ENCODE measurements around the gene MOG. TPM values are rescaled to one million over a fixed set of nuclear protein-coding genes. Genes with fewer than 3 reads are reported as not detected.
A peak's percentile ranks its signal among the peaks of the same experiment; 100 is the strongest.

MOG gene
- total RNA-seq, 2 experiments from 2014 or later: not detected

GRCh38 chr6:29708432-29709179 is 51.7 kb downstream of the MOG start:
- H3K36me3 Mint-ChIP-seq (ENCODE audit: low read depth): no peaks in the 10 kb centered on the region
- H3K4me1 Mint-ChIP-seq: peaks cover 59% of the 10 kb centered on the region
- peak; percentile 89 for ATAC-seq
- H3K27me3 Mint-ChIP-seq: peaks cover 4% of the 10 kb centered on the region
- CTCF ChIA-PET: interaction anchor here (0.9 to 1.7 kb wide), 12 partner anchors 12 to 395 kb away, joined by 3 to 5 read pairs (median 3); no protein-coding TSS in a partner anchor
- DNase-seq: peak; percentile 76
- peak overlapping the region; percentile 56 for H3K4me3 Mint-ChIP-seq
- intact Hi-C loops (cut with DNase I, micrococcal nuclease): loop anchor here in 1 of 2 experiments (5.0 kb wide), 1 partner anchor 234 kb away; the partner anchor contains the start of gene HLA-A
- POLR2A ChIA-PET: interaction anchor here (0.6 to 1.2 kb wide), 2 partner anchors 8 to 17 kb away, joined by 3 read pairs; no protein-coding TSS in a partner anchor
- H3K27ac Mint-ChIP-seq: peak overlapping the region; percentile 44
- no peaks in the 10 kb centered on the region for H3K9me3 Mint-ChIP-seq (ENCODE audit: low read depth)

DNA sequence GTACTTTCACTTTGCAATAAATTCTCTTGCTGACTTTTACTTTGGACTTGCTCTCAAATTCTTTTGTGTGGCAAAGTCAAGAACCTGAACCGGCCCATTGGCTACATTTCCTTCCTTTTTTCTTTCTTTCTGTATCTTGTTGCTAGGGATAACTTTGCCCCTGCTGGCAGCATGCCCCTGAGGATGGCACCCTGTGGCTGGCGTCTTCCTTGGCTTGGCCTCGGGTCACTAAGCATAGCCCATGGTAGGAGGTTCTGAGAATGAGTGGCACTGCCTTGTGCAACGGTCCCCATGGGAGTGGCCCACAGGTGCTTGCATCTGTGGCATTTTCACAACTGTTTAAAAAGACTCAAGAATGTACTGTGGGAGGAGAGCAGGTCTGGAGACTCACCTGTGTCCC is 52.3 kb downstream of the MOG start:
- no peak for ATAC-seq
- no peak for DNase-seq
- intact Hi-C loops (cut with DNase I, micrococcal nuclease): loop anchor here in 1 of 2 experiments (5.0 kb wide), 1 partner anchor 233 kb away; the partner anchor contains the start of gene HLA-A
- Mint-ChIP-seq H3K36me3 (ENCODE audit: low read depth) (no peaks in the 10 kb centered on the region), H3K27ac (peak overlapping the region; percentile 21), H3K27me3 (no peaks in the 10 kb centered on the region), H3K4me3 (peak overlapping the region; percentile 56), H3K9me3 (ENCODE audit: low read depth) (no peaks in the 10 kb centered on the region), H3K4me1 (peaks cover 59% of the 10 kb centered on the region)
- POLR2A ChIA-PET: interaction anchor here (0.6 to 1.2 kb wide), 2 partner anchors 8 to 16 kb away, joined by 3 read pairs; no protein-coding TSS in a partner anchor
- CTCF ChIA-PET: interaction anchor here (1.1 to 1.6 kb wide), 6 partner anchors 12 to 125 kb away, joined by 3 to 5 read pairs (median 3); no protein-coding TSS in a partner anchor

DNA sequence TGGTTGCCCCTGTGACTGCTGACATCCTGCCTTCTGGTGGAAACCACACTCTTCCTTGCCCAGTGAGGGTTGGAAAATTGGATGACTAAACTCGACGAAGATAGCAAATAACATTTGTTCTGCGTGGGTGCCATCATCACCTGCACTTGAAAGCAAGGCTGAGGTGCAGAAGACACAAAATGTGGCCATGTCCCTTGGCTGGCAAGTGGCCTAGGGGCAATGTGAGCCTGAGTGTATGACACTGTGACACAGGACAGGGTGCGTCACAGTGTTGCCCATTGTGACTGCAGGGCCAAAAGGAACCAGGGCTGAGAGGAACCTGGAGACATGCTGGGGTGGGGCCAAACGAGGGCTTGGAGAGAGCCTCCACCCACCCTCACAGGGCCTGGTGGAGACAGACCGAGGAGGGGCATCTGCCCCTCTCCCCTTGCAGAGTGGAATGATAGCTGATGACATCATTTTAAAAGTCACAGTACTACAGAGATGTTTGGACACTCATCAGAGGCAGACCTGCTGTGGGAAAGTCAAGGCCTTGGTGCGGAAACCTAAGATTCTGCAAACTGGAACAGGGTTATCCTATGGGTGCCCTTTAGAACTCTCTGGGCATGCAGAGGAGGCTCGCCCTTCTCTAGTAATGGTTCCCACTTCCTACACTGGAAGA is 53.5 kb downstream of the MOG start:
- Mint-ChIP-seq H3K27ac (no peak overlapping the region), H3K4me1 (peaks cover 59% of the 10 kb centered on the region), H3K9me3 (ENCODE audit: low read depth) (no peaks in the 10 kb centered on the region), H3K4me3 (no peak overlapping the region), H3K36me3 (ENCODE audit: low read depth) (no peaks in the 10 kb centered on the region), H3K27me3 (no peaks in the 10 kb centered on the region)
- ChIA-PET POLR2A (no interaction called here), CTCF (interaction anchor here (0.8 to 1.5 kb wide), 5 partner anchors 12 to 193 kb away, joined by 3 to 5 read pairs (median 3); no protein-coding TSS in a partner anchor)
- intact Hi-C loops (cut with DNase I, micrococcal nuclease): no loop called here
- ATAC-seq (no peak), DNase-seq (no peak)

DNA sequence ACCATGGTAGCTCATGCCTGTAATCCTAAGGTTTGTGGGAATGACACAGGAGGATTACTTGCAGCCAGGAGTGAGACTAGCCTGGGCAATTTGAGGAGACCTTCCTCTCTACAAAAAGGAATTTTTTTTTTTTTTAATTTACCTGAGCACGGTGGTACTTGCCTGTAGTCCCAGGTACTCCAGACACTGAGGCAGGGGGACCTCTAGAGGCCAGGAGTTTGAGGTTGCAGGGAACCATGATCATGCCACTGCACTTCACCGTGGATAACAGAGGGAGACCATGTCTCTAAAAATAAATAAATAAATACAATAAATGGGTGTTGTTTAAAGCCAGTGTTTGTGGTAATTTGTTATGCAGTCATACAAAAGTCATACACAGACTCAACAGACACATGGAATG is 64.0 kb downstream of the MOG start:
- Mint-ChIP-seq H3K36me3 (ENCODE audit: low read depth) (peaks cover 19% of the 10 kb centered on the region), H3K27me3 (no peaks in the 10 kb centered on the region), H3K4me3 (no peak overlapping the region), H3K4me1 (peaks cover 26% of the 10 kb centered on the region), H3K9me3 (ENCODE audit: low read depth) (no peaks in the 10 kb centered on the region), H3K27ac (no peak overlapping the region)
- ATAC-seq (no peak), DNase-seq (peak; percentile 41)
- POLR2A ChIA-PET: no interaction called here
- CTCF ChIA-PET: interaction anchor here (0.6 to 1.5 kb wide), 3 partner anchors 9 to 30 kb away, joined by 3 to 5 read pairs (median 3); no protein-coding TSS in a partner anchor
- intact Hi-C loops (cut with DNase I, micrococcal nuclease): loop anchor here (5.0 kb wide), 6 partner anchors 69 to 606 kb away; partner anchors contain the start of genes GABBR1 (in 1 of the 2), HLA-A (in 1 of the 2), POLR1H (in 1 of the 2) and TRIM39 (in 1 of the 2)

Other genes with a start within 250 kb of the MOG start
- gene OR12D1, start 242.2 kb upstream of the MOG start, total RNA-seq: not detected
- not detected for gene OR10C1, start 217.8 kb upstream of the MOG start, total RNA-seq
- not detected for gene OR11A1, start 200.0 kb upstream of the MOG start, total RNA-seq
- gene OR2H1, start 199.9 kb upstream of the MOG start, total RNA-seq: not detected
- gene MAS1L, start 169.1 kb upstream of the MOG start, total RNA-seq: not detected
- under 1 TPM in 1 of 2 experiments, not detected in 1; 0.32 TPM for gene UBD, start 97.4 kb upstream of the MOG start, total RNA-seq
- gene OR2H2, start 72.0 kb upstream of the MOG start, total RNA-seq: not detected
- gene GABBR1, start 23.9 kb upstream of the MOG start, total RNA-seq: 10 to 100 TPM; 25.8 to 35.9 TPM
- not detected for gene ZFP57, start 24.1 kb downstream of the MOG start, total RNA-seq
- 100 to 1,000 TPM; 216 to 229 TPM for gene HLA-F, start 66.3 kb downstream of the MOG start, total RNA-seq
- under 1 TPM; 0.35 to 0.55 TPM for gene HLA-G, start 170.7 kb downstream of the MOG start, total RNA-seq